ENCODE measurements around the gene AGAP3.
A peak's percentile ranks its signal among the peaks of the same experiment; 100 is the strongest.

Gene AGAP3

DNA sequence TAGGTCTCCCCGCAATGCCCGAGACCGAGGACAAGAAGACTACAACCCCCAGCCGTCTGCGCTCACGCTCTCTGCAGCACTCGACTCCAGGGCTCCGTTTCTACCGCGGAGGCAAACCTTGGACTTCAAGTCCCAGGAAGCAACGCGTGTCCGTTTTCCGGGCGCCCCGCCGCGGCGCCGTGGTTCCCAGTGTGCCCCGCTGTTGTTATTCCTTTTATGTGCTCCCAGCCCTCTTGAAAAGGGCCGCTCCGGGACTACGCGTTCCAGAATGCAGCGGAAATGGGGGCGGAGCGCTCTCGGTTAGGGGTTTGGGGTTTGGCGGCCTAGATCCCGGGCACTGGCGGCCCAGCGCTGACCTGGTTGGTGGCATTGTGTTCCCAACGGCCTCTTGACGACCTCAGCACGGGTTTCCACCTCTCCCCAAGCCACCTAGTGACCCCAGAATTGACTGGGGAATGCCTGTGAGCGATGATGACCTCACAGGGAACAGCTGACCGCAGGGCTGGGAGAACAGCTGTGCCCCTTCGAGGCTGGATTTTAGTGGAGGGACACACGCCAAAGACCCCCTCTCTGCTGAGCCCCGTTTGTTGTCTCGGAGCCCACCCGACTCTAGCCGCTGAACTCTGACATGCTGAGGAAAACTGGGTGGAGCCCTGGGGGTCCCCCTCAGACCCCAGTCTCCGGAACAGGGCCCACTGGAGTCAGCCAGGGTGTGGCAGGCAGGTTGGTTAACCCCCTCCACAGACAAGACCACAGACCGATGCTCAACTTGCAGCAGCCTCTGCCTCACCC is 28.1 kb upstream of the AGAP3 start:
- peak; percentile 99 for DNase-seq

- DNase-seq, result no peak
Measured at GRCh38 chr7:151058781-151059366, 27.4 kb upstream of the AGAP3 start.

DNA sequence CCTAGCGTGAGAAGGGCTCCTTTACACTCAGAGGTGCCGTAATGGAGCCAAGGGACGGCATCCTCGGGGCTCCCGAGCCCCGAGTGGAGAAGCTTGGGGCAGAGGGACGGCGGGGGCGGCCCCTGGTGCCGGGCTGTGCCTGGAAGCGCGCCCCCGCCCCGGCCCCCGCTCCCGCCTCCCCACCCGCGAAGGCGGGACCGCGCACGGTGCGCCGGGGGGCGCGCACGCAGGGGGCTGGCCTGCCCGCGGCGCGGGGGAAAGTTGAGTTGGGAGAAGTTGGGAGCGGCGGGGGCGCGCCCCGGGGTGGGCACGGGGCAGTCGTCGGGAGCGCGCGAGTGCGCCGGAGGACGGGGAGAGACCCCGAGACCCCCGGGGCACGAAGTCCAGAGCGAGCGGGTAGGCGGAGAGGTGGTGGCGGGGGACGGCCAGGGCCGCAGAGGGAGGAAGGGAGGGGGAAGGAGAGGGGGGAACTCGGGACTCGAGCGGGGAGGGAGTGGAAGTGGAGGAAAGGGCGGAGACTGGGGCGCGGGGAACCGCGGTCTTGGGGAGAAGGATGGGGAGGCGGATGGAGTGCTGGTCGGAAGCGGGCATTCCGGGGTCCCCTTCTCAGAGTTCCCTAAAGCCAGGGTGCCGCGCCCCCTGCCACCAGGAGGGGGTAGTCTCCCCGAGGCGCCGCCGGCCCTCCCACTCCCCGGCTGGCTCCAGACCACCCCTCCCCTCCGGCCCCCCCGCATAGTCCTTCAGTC is 26.7 kb upstream of the AGAP3 start, which contains the start of gene SLC4A2:
Gene SLC4A2 (plus strand): TSS at position 223 of the 746 bp plus-strand sequence. CDS start 2,399 bp downstream, outside the sequence.
- peak; percentile 42 for DNase-seq

DNA sequence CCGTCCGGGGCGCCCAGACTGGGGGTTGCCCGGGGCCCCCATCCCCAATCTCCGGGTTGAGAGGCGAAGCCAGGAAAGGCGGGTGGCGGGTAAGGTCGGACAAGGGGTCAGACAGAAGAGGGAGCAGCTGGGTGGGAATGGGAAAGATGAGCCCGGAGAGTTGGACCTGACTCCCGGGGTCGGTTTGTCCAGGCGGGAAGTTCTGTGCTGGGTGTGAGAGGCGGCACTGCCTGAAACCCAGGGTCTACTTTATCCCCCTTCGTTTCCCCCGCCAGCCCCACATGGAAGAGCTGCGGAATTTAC is 26.2 kb upstream of the AGAP3 start:
- no peak for DNase-seq

GRCh38 chr7:151060416-151061212 is 25.7 kb upstream of the AGAP3 start:
- no peak for DNase-seq

- no peak for DNase-seq
Measured at GRCh38 chr7:151061213-151062110, 24.8 kb upstream of the AGAP3 start.

DNA sequence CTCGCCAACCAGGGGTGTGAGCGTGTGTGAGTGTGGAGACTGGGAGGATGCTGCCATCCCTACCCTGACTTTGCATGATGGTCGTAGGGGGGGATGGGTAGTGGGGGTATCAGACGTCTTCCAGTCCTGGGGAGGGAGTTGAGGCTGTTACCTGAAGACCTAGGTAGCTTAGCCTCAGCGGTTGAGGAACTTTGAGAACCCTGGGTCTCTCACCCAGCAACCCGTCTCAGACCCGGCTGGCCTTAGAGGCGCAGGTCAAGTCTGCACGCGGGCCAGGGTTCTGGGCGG is 24.2 kb upstream of the AGAP3 start:
- DNase-seq, result no peak

DNA sequence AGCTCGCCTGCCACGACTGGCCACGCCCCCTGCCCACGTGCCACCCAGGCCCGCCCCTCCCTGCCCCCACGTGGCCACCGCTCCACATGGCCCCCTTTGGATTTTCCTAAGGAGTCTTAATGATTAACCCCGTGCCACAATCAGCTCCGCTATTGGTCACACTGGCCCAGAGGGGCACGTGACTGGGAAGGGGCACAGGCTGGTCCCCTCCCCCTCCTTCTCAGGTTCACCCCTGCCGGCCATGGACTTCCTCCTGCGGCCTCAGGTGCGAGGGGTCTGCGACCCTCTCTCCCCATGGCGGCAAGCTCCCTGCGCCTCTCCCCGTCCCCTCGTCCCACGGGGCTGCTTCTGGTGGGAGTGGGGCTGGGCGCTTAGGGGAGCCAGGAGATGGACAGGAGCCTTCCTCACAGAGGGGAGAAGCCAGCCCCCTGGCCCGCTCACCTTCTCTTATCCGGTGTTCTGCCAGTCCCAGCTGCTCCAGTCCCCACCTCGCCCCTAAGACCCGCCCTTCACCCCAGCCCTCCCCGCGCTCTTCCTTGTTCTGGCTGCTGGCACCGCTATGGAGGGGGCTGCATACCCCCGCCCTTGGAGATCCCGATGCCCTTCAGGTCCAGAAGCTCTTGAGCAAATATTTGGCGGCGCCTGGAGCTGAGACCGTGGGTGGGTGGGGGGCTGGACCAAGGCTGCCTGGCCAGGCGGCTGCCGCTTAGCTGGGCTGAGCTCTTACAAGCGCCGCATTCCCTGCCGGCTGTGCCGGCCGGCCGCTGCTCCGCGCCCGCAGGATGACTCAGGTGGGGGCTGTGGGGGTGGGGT is 23.7 kb upstream of the AGAP3 start:
- no peak for DNase-seq

- no peak for DNase-seq
Measured at GRCh38 chr7:151063212-151063561, 23.1 kb upstream of the AGAP3 start.

GRCh38 chr7:151064454-151064853 is 21.8 kb upstream of the AGAP3 start:
- no peak for DNase-seq

DNA sequence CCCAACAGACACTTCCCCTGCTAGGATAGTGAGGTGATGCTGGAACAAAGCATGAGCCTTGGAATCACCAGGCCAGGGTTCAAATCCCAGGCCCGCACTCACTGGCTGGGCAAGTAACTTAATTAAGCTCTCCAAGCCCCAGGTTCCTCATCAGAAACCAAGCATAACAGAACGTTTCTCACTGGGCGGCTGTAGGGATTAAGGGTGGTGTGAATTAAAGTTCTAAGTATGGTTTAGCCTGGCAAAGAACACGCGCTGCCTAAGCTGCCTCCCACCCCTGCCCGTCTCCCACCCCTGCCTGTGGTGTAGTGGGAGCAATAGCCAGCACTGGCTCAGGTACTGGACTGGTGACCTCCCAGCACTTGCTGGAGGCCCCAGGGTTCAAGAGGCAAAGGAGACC is 21.3 kb upstream of the AGAP3 start:
- DNase-seq, result no peak

- DNase-seq, result no peak
Measured at GRCh38 chr7:151065516-151065915, 20.8 kb upstream of the AGAP3 start.

GRCh38 chr7:151066273-151066974 is 19.9 kb upstream of the AGAP3 start:
- no peak for DNase-seq

DNA sequence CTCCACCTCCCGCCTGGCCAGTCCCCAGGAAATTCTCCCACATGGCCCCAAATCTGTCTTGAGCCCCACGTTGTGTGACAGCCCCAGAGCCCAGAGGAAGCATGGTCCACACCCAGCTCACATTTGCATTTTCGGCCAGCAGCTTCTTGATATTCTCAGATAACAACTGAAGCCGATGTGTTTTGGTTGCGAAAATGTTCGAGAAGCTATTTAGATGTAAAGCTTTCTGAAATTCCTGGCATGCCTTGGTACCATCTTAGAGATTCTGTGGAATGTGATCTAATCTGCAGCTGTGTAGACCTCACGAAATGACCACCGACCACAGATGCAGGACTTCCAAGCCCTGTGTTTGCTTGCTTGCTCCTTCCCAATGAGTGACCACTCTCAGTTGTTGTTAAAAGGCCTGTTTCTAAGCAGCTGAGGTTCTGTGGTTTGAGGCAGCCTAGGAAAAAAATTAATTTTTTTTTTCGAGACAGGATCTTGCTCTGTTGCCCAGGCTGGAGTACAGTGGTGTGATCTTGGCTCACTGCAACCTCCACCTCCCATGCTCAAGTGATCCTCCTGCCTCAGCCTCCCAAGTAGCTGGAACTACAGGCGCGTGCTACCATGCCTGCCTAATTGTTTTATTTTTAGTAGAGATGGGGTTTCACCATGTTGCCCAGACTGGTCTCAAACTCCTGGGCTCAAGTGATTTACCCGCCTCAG is 18.1 kb upstream of the AGAP3 start:
- no peak for DNase-seq

GRCh38 chr7:151069841-151070573 is 16.3 kb upstream of the AGAP3 start:
- no peak for DNase-seq

GRCh38 chr7:151070574-151070960 is 15.7 kb upstream of the AGAP3 start:
- DNase-seq, result no peak

GRCh38 chr7:151071032-151071866 is 15.0 kb upstream of the AGAP3 start:
- no peak for DNase-seq

GRCh38 chr7:151073990-151074389 is 12.3 kb upstream of the AGAP3 start:
- no peak for DNase-seq
